ENCODE results near the gene CMTM5. TPM values are rescaled to one million over a fixed set of nuclear protein-coding genes. Genes with fewer than 3 reads are reported as not detected.

Gene CMTM5
- total RNA-seq, 2 experiments from 2014 or later = not detected

- no peak overlapping the region for H2AFZ ChIP-seq (ENCODE audit: low read length)
- no peaks in the 10 kb centered on the region for H3K36me3 ChIP-seq (ENCODE audit: insufficient read depth, low read length)
- no peak overlapping the region for H3K4me2 ChIP-seq (ENCODE audit: low read length)
- no peaks in the 10 kb centered on the region for H4K20me1 ChIP-seq (ENCODE audit: insufficient read depth, low read length)
- H3K79me2 ChIP-seq (ENCODE audit: insufficient read depth, low read depth, low read length) = no peaks in the 10 kb centered on the region
- CTCF ChIA-PET (ENCODE audit: unreplicated experiment) = no interaction called here
- no peak overlapping the region for H3K4me3 ChIP-seq (ENCODE audit: low read depth, low read length, poor library complexity, severe bottlenecking)
- BruUV-seq (replicated peaks) = no TSS peak
- DNase-seq (ENCODE audit: low spot score) = no peak
- H3K4me1 ChIP-seq (ENCODE audit: insufficient read depth, low read length, poor library complexity, severe bottlenecking) = no peaks in the 10 kb centered on the region
- POLR2A ChIA-PET = interaction anchor here (0.9 kb wide), 1 partner anchor 10 kb away, joined by 3 read pairs; no protein-coding TSS in a partner anchor
- no peaks in the 10 kb centered on the region for H3K9me3 ChIP-seq (ENCODE audit: low read length)
- no peaks in the 10 kb centered on the region for H3K9me2 ChIP-seq (ENCODE audit: insufficient read depth, low read length)
- intact Hi-C loops (cut with micrococcal nuclease; ENCODE audit: unreplicated experiment) = no loop called here
- H3K27ac ChIP-seq (ENCODE audit: low read depth, low read length, poor library complexity, severe bottlenecking) = no peak overlapping the region
- TF ChIP-seq EZH2phosphoT487 (IDR thresholded peaks at IDR 0.05; ENCODE audit: borderline replicate concordance, low read depth, low read length) = no peak
- TF ChIP-seq CTCF (conservative IDR thresholded peaks at IDR 0.05; ENCODE audit: low read length) = no peak
These were observed 23.4 kb upstream of the CMTM5 start for GRCh38 chr14:23353433-23353780.

DNA sequence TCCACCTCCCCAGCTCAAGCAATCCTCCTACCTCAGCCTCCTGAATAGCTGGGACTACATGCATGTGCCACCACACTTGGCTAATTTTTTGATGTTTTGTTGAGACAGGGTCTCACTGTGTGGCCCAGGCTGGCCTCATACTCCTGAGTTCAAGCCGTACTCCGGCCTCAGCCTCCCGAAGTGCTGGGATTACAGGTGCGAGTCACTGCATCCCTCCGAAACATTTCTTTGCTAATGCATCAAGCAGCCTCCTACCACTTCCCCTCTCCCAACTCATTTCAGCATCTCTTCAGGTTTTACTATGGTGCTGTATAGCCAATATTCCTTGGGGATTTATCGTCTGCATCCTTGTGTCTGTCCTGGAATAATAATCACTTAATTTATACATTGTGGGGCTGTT is 21.9 kb upstream of the CMTM5 start:
- Histone ChIP-seq H3K36me3 (ENCODE audit: insufficient read depth, low read length) (no peaks in the 10 kb centered on the region), H2AFZ (ENCODE audit: low read length) (no peak overlapping the region), H3K27ac (ENCODE audit: low read depth, low read length, poor library complexity, severe bottlenecking) (no peak overlapping the region), H3K9me3 (ENCODE audit: low read length) (no peaks in the 10 kb centered on the region), H3K9me2 (ENCODE audit: insufficient read depth, low read length) (no peaks in the 10 kb centered on the region), H3K4me3 (ENCODE audit: low read depth, low read length, poor library complexity, severe bottlenecking) (no peak overlapping the region), H3K4me2 (ENCODE audit: low read length) (no peak overlapping the region), H4K20me1 (ENCODE audit: insufficient read depth, low read length) (no peaks in the 10 kb centered on the region), H3K4me1 (ENCODE audit: insufficient read depth, low read length, poor library complexity, severe bottlenecking) (no peaks in the 10 kb centered on the region), H3K79me2 (ENCODE audit: insufficient read depth, low read depth, low read length) (no peaks in the 10 kb centered on the region)
- TF ChIP-seq EZH2phosphoT487 (IDR thresholded peaks at IDR 0.05; ENCODE audit: borderline replicate concordance, low read depth, low read length) (no peak), CTCF (conservative IDR thresholded peaks at IDR 0.05; ENCODE audit: low read length) (no peak)
- ChIA-PET POLR2A (no interaction called here), CTCF (ENCODE audit: unreplicated experiment) (no interaction called here)
- intact Hi-C loops (cut with micrococcal nuclease; ENCODE audit: unreplicated experiment) = no loop called here
- DNase-seq (ENCODE audit: low spot score) = no peak
- BruUV-seq (replicated peaks) = no TSS peak

DNA sequence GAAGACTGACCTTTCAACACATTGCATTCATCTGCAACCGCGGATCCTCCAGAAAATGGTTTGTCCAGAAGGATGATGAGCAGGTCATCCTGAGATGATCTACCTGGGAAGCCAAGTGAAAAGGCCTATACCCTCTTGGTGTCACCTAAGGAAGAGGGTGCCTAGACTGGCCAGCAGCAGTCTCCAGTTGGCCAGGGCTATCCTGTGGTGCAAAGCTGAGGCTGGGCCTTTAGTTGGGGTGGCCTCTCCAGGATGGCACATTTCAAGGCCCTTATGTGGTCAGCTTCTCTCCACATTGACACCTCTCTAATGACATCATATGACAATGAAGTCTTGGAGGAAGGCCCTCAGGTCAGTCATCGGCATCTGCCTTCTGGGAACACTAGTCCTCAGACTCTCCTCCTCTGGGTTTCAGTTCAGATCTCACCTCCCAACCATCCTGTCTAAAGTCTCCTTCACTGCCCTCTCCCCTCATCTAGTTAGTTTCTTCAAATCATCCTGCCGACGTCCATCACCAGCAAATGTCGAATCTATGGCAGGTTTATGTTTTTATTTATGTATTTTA is 20.9 kb upstream of the CMTM5 start:
- intact Hi-C loops (cut with micrococcal nuclease; ENCODE audit: unreplicated experiment) = no loop called here
- Histone ChIP-seq H3K4me2 (ENCODE audit: low read length) (no peak overlapping the region), H3K27ac (ENCODE audit: low read depth, low read length, poor library complexity, severe bottlenecking) (no peak overlapping the region), H3K9me2 (ENCODE audit: insufficient read depth, low read length) (no peaks in the 10 kb centered on the region), H3K4me1 (ENCODE audit: insufficient read depth, low read length, poor library complexity, severe bottlenecking) (no peaks in the 10 kb centered on the region), H3K9me3 (ENCODE audit: low read length) (no peaks in the 10 kb centered on the region), H2AFZ (ENCODE audit: low read length) (no peak overlapping the region), H3K79me2 (ENCODE audit: insufficient read depth, low read depth, low read length) (no peaks in the 10 kb centered on the region), H3K36me3 (ENCODE audit: insufficient read depth, low read length) (no peaks in the 10 kb centered on the region), H3K4me3 (ENCODE audit: low read depth, low read length, poor library complexity, severe bottlenecking) (no peak overlapping the region), H4K20me1 (ENCODE audit: insufficient read depth, low read length) (no peaks in the 10 kb centered on the region)
- no TSS peak for BruUV-seq (replicated peaks)
- DNase-seq (ENCODE audit: low spot score) = no peak
- TF ChIP-seq CTCF (conservative IDR thresholded peaks at IDR 0.05; ENCODE audit: low read length) (no peak), EZH2phosphoT487 (IDR thresholded peaks at IDR 0.05; ENCODE audit: borderline replicate concordance, low read depth, low read length) (no peak)
- ChIA-PET CTCF (ENCODE audit: unreplicated experiment) (no interaction called here), POLR2A (no interaction called here)

All from OCI-LY7 (cell line).